BJ (cell line): Measurements from ENCODE around the gene CDC25A. TPM values are rescaled to one million over a fixed set of nuclear protein-coding genes. Genes with fewer than 3 reads are reported as not detected.

Source experiments
- CTCF ChIA-PET: fragments of 350-600 bp; formaldehyde crosslinking; extraction: SDS; loops from one replicate; lab custom pipeline; 2021; ENCODE audit warnings: antibody characterized with exemption, inconsistent platforms; lab: Yijun Ruan, JAX
- POLR2A ChIA-PET: fragments of 300-600 bp; sonication (Branson Sonifier 250); formaldehyde crosslinking; extraction: SDS; loops from one replicate; lab custom pipeline; 2021; ENCODE audit warnings: antibody characterized with exemption; lab: Charles Lee
- DNase-seq: peaks from one replicate; pipeline ENCODE4 v3.0.0-alpha.2; 2011; ENCODE audit warnings: low read depth
- H3K27me3 ChIP-seq: 2 replicates; pipeline ENCODE4 v1.6.0; 2011; ENCODE audit warnings: low read length; ENCODE audit not compliant: control insufficient read depth, insufficient read depth
- H3K36me3 ChIP-seq: 2 replicates; pipeline ENCODE4 v1.5.1; 2011; ENCODE audit warnings: low read length; ENCODE audit not compliant: control insufficient read depth, insufficient read depth
- H3K4me3 ChIP-seq: 2 replicates; pipeline ENCODE4 v1.5.1; 2011; ENCODE audit warnings: low read depth, mild to moderate bottlenecking, control low read depth, low read length
- polyA plus RNA-seq: library from polyadenylated mRNA; depleted of rRNA; stranded (reverse); fragments of >200 nt; gene quantifications from 2 replicates; pipeline ENCODE4 v1.2.3, GENCODE V29; 2011
- TF ChIP-seq, protein P1 (sequence below): IDR thresholded peaks from 2 replicates; pipeline ENCODE4 v1.5.1; 2011; ENCODE audit warnings: low read depth, mild to moderate bottlenecking, control low read depth, inconsistent platforms, low read length, moderate library complexity; ENCODE audit not compliant: insufficient read depth

Gene CDC25A
- polyA plus RNA-seq, 1 experiment, result 1.9 TPM

DNA sequence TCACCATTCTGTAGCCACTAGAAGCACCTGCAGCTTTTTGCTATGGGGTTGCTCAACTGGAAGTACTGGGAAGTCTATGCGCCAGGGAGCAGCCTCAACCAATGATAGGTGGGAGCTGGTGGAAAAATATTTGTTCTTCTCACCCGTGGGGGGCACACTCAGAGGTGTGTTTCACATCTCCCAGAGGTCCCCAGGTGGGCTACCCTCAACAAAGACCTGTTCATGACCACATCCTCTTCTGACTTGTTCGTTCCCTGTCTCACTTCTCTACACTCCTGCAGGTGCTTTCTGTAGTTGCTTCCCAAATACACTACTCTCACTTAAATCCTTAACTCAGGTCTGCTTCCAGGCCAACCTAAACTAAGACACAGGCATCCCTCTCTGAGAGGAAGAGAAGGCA lies 38.7 kb upstream of the CDC25A start:
- ChIA-PET CTCF (interaction anchor here (1.5 to 1.6 kb wide), 2 partner anchors 210 to 246 kb away, joined by 3 to 4 read pairs; no protein-coding TSS in a partner anchor), POLR2A (no interaction called here)
- Histone ChIP-seq H3K36me3 (no peaks in the 10 kb centered on the region), H3K27me3 (peaks cover 7% of the 10 kb centered on the region; the same call in 1 of the 2 replicates), H3K4me3 (no peak overlapping the region)
- no peak for DNase-seq
- TF ChIP-seq, protein P1, sequence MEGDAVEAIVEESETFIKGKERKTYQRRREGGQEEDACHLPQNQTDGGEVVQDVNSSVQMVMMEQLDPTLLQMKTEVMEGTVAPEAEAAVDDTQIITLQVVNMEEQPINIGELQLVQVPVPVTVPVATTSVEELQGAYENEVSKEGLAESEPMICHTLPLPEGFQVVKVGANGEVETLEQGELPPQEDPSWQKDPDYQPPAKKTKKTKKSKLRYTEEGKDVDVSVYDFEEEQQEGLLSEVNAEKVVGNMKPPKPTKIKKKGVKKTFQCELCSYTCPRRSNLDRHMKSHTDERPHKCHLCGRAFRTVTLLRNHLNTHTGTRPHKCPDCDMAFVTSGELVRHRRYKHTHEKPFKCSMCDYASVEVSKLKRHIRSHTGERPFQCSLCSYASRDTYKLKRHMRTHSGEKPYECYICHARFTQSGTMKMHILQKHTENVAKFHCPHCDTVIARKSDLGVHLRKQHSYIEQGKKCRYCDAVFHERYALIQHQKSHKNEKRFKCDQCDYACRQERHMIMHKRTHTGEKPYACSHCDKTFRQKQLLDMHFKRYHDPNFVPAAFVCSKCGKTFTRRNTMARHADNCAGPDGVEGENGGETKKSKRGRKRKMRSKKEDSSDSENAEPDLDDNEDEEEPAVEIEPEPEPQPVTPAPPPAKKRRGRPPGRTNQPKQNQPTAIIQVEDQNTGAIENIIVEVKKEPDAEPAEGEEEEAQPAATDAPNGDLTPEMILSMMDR, result no peak

DNA sequence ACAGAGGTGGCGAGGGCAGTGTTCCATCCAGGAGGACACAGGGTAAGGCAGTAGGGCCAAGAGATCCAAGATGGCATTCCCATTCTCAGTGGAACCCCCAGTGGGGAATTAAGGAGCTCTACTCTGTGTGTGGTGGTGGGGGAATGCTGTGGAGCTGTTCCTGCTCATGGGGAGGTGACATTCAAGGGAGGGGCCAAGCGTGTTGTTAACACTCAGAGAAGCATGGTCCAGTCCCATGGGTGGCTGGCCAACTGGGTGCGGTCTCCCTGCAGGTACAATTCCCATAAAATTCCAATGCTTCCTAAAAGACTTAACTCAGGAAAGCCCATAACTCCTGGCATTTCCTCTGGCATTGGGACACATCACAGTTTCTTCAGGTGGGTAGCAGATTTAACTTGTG lies 37.4 kb upstream of the CDC25A start:
- TF ChIP-seq, protein P1, result no peak
- Histone ChIP-seq H3K27me3 (peaks cover 7% of the 10 kb centered on the region; the same call in 1 of the 2 replicates), H3K4me3 (no peak overlapping the region), H3K36me3 (no peaks in the 10 kb centered on the region)
- CTCF ChIA-PET, result interaction anchor here (0.9 kb wide), 1 partner anchor 210 kb away, joined by 3 read pairs; no protein-coding TSS in a partner anchor
- POLR2A ChIA-PET, result no interaction called here
- no peak for DNase-seq

DNA sequence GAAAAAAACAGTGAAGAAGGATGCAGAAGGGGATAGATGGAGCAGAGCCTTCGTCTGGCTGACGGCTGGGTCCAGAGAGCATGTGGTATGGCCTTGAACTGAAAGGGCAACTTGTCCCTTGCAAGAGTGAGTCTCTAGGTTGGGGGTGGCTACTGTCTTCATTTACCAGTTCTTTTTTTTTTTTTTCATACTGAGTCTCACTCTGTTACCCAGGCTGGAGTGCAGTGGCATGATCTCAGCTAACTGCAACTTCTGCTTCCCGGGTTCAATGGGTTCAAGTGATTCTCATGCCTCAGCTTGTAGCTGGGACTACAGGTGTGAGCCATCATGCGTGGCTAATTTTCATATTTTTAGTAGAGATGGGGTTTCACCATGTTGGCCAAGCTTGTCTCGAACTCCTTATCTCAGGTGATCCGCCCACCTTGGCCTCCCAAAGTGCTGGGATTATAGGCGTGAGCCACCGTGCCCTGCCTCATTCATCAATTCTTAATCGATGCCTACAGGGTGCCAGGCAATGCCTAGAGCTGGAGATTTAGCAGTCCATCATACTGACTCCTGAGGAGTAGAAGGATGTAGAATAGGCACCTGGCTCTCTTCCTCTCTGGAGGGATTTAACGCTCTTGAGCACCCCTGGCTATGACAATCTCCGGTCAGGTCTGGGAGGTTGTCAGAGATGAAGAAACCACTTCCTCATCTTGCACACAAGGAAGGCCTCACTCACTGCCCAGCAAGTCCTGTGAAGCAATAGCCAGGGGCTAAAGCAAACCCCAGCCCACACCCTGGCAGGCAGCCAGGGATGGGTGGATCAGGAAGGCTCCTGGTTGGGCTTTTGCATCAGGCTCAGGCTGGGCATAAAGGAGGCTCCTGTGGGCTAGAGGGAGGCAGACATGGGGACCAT lies 34.6 kb upstream of the CDC25A start, which contains the start of gene CAMP:
TSS of gene CAMP (plus strand) at position 880 of the 898 bp plus-strand sequence. CDS start at position 897, 17 bp downstream.
- H3K36me3 ChIP-seq, result no peaks in the 10 kb centered on the region
- no peak for DNase-seq
- no peak within 1 kb of the TSS for H3K4me3 ChIP-seq
- ChIA-PET CTCF (interaction anchor here (0.6 to 2.2 kb wide), 2 partner anchors 42 to 213 kb away, joined by 3 to 8 read pairs; no protein-coding TSS in a partner anchor), POLR2A (no interaction called here)
- peaks cover 7% of the 10 kb centered on the region for H3K27me3 ChIP-seq
- TF ChIP-seq, protein P1, result no peak

DNA sequence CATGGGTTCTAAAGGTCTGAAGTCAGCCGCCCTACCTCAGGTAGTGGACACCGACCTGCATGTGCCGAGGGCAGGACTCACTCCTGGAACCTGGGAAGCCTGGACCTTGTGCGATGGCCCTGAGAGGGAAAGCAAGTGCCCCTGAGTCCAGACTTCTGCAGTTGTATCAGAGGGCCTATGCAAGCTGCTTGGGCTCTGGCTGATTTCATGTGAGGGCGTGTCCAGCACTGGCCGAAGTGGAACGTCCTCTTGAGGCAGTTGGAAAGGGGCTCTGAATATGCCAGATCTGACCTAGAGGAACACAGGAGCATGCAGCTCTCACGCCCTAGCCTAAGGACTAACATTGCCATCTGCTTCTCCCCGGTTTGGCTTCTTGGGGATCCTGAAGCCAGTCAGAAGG lies 32.5 kb upstream of the CDC25A start:
- no peak for DNase-seq
- H3K36me3 ChIP-seq, result no peaks in the 10 kb centered on the region
- CTCF ChIA-PET, result no interaction called here
- peaks cover 12% of the 10 kb centered on the region for H3K27me3 ChIP-seq
- TF ChIP-seq, protein P1, result no peak
- no peak overlapping the region for H3K4me3 ChIP-seq
- POLR2A ChIA-PET, result no interaction called here

DNA sequence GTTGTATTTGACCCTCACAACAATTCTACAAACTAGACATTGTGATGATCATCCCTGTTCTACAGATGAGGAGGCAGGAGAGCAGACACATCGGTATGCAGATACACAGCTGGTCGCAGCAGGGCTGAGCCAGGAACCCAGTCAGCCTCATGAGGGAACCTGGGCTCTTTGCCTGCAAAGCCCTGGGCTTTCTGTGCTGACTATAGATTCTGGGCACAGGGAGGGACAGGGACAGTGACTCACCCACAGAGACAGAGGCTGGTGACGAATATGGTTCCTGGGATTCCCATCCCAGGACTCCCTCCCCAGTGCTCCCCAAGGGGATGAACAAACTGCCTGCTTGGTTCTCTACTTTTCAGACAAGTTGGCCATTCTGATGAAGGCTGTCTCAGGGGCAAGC lies 31.3 kb upstream of the CDC25A start:
- TF ChIP-seq, protein P1, result no peak
- POLR2A ChIA-PET, result no interaction called here
- CTCF ChIA-PET, result interaction anchor here (0.9 kb wide), 1 partner anchor 217 kb away, joined by 3 read pairs; no protein-coding TSS in a partner anchor
- no peak overlapping the region for H3K4me3 ChIP-seq
- no peaks in the 10 kb centered on the region for H3K36me3 ChIP-seq
- DNase-seq, result no peak
- H3K27me3 ChIP-seq, result peaks cover 11% of the 10 kb centered on the region
